Measurements from ENCODE around the gene STEAP3.

The STEAP3 gene

GRCh38 chr2:119198240-119198840 is 25.3 kb upstream of the STEAP3 start:
- DNase-seq: no peak

GRCh38 chr2:119201815-119202214 is 21.8 kb upstream of the STEAP3 start:
- no peak for DNase-seq

GRCh38 chr2:119202610-119203310 is 20.9 kb upstream of the STEAP3 start:
- DNase-seq: no peak

- no peak for DNase-seq
Measured at GRCh38 chr2:119204525-119204924, 19.1 kb upstream of the STEAP3 start.

- DNase-seq: no peak
Measured at GRCh38 chr2:119205001-119205706, 18.5 kb upstream of the STEAP3 start.

GRCh38 chr2:119206201-119206600 is 17.4 kb upstream of the STEAP3 start:
- DNase-seq: no peak

GRCh38 chr2:119207447-119207846 is 16.2 kb upstream of the STEAP3 start:
- no peak for DNase-seq

- DNase-seq: no peak
Measured at GRCh38 chr2:119208791-119209203, 14.8 kb upstream of the STEAP3 start.

- DNase-seq: no peak
Measured at GRCh38 chr2:119212139-119212800, 11.4 kb upstream of the STEAP3 start.

GRCh38 chr2:119214453-119215037 is 9.1 kb upstream of the STEAP3 start:
- DNase-seq: no peak

- no peak for DNase-seq
Measured at GRCh38 chr2:119216994-119217393, 6.6 kb upstream of the STEAP3 start.

- peak; percentile 16 to 27 for DNase-seq
Measured at GRCh38 chr2:119218478-119219064, 5.1 kb upstream of the STEAP3 start.

- no peak for DNase-seq
Measured at GRCh38 chr2:119219873-119220272, 3.8 kb upstream of the STEAP3 start.

- DNase-seq: no peak
Measured at GRCh38 chr2:119220720-119221301, 2.8 kb upstream of the STEAP3 start.

GRCh38 chr2:119221609-119222008 is 2.0 kb upstream of the STEAP3 start:
- no peak for DNase-seq

- no peak for DNase-seq
Measured at GRCh38 chr2:119222213-119222612, 1.4 kb upstream of the STEAP3 start.

- DNase-seq: no peak
Measured at GRCh38 chr2:119222863-119223520, 642 bp upstream of the STEAP3 start.

- peak; percentile 46 to 57 for DNase-seq
Measured at GRCh38 chr2:119224391-119225104, 914 bp downstream of the STEAP3 start.

- DNase-seq: no peak
Measured at GRCh38 chr2:119225105-119225865, 1.7 kb downstream of the STEAP3 start.

- no peak for DNase-seq
Measured at GRCh38 chr2:119225926-119226325, 2.3 kb downstream of the STEAP3 start.
